SK-N-SH treated with all-trans-retinoic acid at 6 μM for 48 hours (cell line): ENCODE measurements around the gene ADSS2.

ENCODE experiments used
- ATAC-seq: fragments of 200-7000 bp; cut with Tn5 transposase; 3 replicates; pipeline ENCODE4 v1.9.1; 2020; ENCODE audit warnings: mild to moderate bottlenecking, moderate library complexity
- BACH2 ChIP-seq: fragments of 250-450 bp; sonication (Bioruptor Pico); IDR thresholded peaks from 2 replicates; pipeline ENCODE4 v1.9.0; 2021; ENCODE audit warnings: mild to moderate bottlenecking, borderline replicate concordance
- RARB ChIP-seq: fragments of 250-450 bp; sonication (Bioruptor Pico); IDR thresholded peaks from 2 replicates; pipeline ENCODE4 v1.8.0; 2021; ENCODE audit warnings: mild to moderate bottlenecking, moderate library complexity
- TOX ChIP-seq: fragments of 250-450 bp; sonication (Bioruptor Pico); IDR thresholded peaks from 2 replicates; pipeline ENCODE4 v1.8.0; 2021; ENCODE audit warnings: mild to moderate bottlenecking, moderate library complexity, borderline replicate concordance

Gene ADSS2

DNA sequence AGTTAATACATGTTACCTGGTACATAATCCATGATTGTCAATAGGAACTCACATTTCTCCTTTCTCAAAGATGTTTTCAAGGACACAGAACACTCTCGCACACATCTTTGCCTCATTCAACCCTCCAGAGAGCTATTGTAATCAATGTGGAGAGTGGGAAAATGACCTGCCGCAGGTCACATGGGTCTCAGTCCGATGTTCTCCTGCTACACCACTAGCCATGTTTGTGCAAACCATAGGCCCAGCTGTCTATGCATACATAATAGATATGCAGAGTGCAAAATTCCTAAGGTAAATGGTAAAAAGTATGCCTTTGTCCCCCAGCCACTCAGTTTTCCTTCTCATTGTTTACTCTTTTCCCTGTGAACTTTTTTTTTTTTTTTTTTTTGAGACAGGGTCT lies 89.2 kb downstream of the ADSS2 start:
- TF ChIP-seq RARB (no peak), BACH2 (CRISPR knock-in tag) (no peak)
- ATAC-seq, result no peak

DNA sequence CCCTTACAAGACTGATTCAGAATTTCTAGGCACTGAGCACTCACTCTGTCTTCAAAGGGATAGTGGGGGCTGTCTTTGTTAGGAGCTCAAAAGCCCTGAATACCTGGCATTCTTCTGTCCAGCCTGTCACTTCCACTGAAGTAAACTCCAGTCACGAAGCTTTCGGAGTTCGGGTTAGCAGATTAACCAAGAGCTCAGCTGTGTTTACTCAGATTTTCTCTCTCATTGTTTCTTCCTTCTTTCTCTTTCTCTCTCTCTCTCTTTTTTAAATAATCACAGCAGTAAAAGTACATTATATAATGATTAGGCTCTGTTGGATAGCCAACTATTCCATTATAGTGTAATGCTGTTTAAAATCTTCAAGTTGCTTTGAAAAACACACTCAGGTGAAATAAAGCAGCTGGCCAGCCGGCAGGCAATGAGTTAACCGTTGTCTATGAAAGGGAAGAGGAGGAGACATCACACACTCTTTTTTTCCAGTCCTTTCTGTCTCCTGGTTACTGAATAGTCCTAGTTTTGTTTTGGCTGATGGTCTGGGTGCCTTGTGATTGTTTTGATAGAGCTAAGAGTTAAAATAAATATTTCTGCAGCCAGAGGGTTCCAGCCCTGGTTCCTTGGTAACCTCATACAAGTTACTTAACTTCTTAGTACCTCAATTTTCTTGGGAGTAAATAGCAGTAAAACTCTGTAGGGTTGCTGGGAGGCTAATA lies 89.8 kb downstream of the ADSS2 start:
- no peak for TF ChIP-seq BACH2 (CRISPR knock-in tag)
- TF ChIP-seq TOX (CRISPR knock-in tag), result 0 out of 2 replicates have a peak, but pooled peaks have one; percentile 54
- ATAC-seq, result peak; percentile 90
